22Rv1 (cell line): Measurements from ENCODE around the gene SLC22A31.
"Not testable (repeated sequence)": the region's sequence is repeated elsewhere in the genome, so short reads cannot be mapped to it uniquely, and the experiment has no call there.

Source experiments
- H3K27ac ChIP-seq: fragments of 450-650 bp; 2 replicates; pipeline ENCODE4 v1.5.1; 2017
- CTCF ChIP-seq: fragments of 450-650 bp; IDR thresholded peaks from 2 replicates; pipeline ENCODE4 v1.5.1; 2017; ENCODE audit warnings: mild to moderate bottlenecking
- ZFX ChIP-seq: fragments of 450-650 bp; IDR thresholded peaks from 2 replicates; pipeline ENCODE4 v1.6.1; 2017; ENCODE audit warnings: antibody characterized with exemption, borderline replicate concordance

Gene SLC22A31

DNA sequence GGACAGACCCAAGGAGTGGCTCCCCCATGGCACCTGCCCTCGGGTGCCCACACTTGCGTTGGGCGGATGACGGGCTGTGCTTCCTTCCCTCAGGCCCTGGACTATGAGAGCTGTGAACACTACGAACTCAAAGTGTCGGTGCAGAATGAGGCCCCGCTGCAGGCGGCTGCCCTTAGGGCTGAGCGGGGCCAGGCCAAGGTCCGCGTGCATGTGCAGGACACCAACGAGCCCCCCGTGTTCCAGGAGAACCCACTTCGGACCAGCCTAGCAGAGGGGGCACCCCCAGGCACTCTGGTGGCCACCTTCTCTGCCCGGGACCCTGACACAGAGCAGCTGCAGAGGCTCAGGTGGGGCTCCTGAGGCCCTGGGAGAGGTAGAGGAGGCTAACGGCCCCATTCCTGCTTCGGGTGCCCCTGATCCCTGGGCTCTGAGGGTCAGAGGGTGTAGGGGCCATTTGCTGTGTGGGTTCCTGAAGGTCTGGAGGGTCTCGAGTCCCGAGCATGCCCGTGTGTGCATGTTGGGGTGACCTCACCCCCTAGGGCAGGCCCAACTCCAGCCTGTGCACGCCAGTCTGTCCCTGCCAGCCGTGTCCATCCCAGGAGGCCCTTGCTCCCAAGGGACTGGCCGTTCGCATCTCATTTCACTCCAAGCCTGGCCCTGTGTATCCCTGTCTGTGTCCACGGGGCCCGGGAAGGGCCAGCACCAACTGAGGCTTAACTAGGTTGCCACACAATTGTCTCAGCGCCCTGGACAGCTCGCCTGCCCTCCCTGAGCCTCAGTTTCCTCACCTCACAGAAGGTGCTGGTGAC is 10.0 kb downstream of the SLC22A31 start:
- H3K27ac ChIP-seq, result no peak overlapping the region
- no peak for TF ChIP-seq ZFX
- TF ChIP-seq CTCF, result no peak

DNA sequence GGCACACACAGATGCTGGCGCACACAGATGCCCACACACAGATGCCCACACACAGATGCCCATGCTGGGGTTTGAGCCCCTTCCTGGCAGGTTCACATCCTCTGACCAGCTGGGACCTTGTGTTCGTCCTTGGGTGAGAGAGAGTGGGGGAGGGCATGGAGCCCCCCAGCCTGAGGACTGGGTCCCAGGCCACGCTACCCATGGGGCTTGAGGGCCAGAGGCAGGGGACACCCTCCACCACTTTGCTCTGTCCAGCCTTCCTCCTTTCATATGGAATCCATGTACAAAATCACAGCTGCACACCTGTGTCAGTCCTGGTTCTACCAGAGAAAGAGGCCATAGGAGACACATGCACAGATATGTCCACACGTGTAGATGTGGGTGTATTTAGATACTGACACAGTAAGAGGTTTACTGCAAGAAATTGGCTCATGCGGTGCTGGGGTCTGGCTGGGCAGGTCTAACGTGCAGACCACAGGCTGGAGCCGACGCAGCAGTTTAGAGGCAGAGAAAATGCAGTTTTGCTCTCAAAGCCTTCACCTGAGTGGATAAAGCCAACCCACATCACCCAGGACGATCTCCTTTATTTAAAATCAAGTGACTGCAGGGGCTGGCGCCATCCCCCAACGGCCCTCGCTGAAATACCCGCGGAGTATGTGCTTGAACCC is 10.8 kb downstream of the SLC22A31 start:
- TF ChIP-seq CTCF (no peak), ZFX (no peak)
- H3K27ac ChIP-seq, result no peak overlapping the region

DNA sequence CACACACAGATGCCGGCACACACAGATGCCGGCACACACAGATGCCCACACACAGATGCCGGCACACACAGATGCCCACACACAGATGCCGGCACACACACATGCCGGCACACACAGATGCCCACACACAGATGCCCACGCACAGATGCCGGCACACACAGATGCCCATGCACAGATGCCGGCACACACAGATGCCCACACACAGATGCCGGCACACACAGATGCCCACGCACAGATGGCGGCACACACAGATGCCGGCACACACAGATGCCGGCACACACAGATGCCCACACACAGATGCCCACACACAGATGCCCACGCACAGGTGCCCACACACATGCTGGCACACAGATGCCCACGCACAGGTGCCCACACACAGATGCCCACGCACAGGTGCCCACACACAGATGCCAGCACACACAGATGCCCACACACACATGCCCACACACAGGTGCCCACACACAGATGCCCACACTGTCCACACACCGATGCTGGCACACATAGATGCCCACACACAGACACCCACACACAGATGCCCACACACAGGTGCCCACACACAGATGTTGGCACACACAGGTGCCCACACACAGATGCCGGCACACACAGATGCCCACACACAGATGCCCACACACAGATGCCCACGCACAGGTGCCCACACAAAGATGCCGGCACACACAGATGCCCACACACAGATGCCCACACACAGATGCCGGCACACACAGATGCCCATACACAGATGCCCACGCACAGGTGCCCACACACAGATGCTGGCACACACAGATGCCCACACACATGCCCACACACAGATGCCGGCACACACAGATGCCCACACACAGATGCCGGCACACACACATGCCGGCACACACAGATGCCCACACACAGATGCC is 11.6 kb downstream of the SLC22A31 start:
- H3K27ac ChIP-seq, result not testable (repeated sequence)

- no peak overlapping the region for H3K27ac ChIP-seq
- no peak for TF ChIP-seq CTCF
- no peak for TF ChIP-seq ZFX
Measured at GRCh38 chr16:89187770-89188392, 12.5 kb downstream of the SLC22A31 start.

GRCh38 chr16:89187032-89187769 is 13.1 kb downstream of the SLC22A31 start:
- no peak overlapping the region for H3K27ac ChIP-seq
- TF ChIP-seq ZFX (no peak), CTCF (no peak)

DNA sequence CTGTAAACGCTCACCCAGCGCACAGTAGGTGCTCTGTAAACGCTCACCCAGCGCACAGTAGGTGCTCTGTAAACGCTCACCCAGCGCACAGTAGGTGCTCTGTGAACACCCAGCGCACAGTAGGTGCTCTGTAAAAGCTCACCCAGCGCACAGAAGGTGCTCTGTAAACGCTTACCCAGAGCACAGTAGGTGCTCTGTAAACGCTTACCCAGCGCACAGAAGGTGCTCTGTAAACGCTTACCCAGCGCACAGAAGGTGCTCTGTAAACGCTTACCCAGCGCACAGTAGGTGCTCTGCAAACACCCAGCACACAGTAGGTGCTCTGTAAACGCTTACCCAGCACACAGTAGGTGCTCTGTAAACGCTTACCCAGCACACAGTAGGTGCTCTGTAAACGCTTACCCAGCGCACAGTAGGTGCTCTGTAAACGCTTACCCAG is 13.7 kb downstream of the SLC22A31 start:
- H3K27ac ChIP-seq, result not testable (repeated sequence)

DNA sequence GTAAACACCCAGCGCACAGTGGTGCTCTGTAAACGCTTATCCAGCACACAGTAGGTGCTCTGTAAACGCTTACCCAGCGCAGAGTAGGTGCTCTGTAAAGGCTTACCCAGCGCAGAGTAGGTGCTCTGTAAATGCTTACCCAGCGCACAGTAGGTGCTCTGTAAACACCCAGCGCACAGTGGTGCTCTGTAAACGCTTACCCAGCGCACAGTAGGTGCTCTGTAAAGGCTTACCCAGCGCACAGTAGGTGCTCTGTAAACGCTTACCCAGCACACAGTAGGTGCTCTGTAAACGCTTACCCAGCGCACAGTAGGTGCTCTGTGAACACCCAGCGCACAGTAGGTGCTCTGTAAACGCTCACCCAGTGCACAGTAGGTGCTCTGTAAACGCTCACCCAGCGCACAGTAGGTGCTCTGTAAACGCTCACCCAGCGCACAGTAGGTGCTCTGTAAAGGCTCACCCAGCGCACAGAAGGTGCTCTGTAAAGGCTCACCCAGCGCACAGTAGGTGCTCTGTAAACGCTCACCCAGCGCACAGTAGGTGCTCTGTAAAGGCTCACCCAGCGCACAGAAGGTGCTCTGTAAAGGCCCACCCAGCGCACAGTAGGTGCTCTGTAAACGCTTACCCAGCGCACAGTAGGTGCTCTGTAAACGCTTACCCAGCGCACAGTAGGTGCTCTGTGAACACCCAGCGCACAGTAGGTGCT is 14.3 kb downstream of the SLC22A31 start:
- H3K27ac ChIP-seq, result not testable (repeated sequence)
